ENCODE measurements around the gene OPA1. TPM values are rescaled to one million over a fixed set of nuclear protein-coding genes. Genes with fewer than 3 reads are reported as not detected.

Gene OPA1
- total and polyA plus RNA-seq, 2 of the 13 experiments (the other 11 are each of a cell fraction or from before 2014, with no cell fraction given), result 26.7 to 78.5 TPM

DNA sequence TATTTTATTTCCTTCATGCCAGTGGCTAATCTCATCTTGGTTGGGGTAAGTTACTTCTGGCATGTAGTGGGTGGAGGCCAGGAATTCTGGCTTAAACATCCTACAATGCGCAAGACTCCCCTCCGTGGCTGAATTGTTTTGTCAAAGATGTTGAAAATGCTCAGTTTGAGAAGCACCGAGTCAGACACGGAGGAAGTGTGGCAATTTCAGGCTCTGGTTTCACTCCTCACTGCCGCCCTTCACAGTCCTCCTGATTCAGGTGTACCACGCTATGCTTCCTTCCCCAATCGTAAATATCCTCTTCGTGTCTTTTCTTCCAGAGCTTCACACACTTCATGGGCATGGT, 150.7 kb downstream of the OPA1 start (continued):
- TF ChIP-seq AGO2 (optimal IDR thresholded peaks at IDR 0.05; ENCODE audit: low read depth, low read length) (no peak), ZBTB7A (CRISPR knock-in tag; IDR thresholded peaks at IDR 0.05) (no peak), RARG (CRISPR knock-in tag; IDR thresholded peaks at IDR 0.05; ENCODE audit: low read depth) (no peak), ZNF235 (CRISPR knock-in tag; IDR thresholded peaks at IDR 0.05; ENCODE audit: borderline replicate concordance) (0 out of 2 replicates have a peak, but pooled peaks have one; percentile 1), RNF2 (conservative IDR thresholded peaks at IDR 0.05; ENCODE audit: low read depth) (no peak), SOX6 (IDR thresholded peaks at IDR 0.05) (no peak), SOX6 (CRISPR knock-in tag; IDR thresholded peaks at IDR 0.05) (no peak), EP300 (IDR thresholded peaks at IDR 0.05; ENCODE audit: low read depth in 2 of 2, low read length in 2 of 2) (no peak), EP300 (CRISPR knock-in tag; IDR thresholded peaks at IDR 0.05; ENCODE audit: borderline replicate concordance) (no peak), BORCS8-MEF2B (CRISPR knock-in tag; IDR thresholded peaks at IDR 0.05) (0 out of 2 replicates have a peak, but pooled peaks have one; percentile 21), TCF7 (IDR thresholded peaks at IDR 0.05; ENCODE audit: low read depth) (no peak), ZNF777 (CRISPR knock-in tag; IDR thresholded peaks at IDR 0.05) (no peak)
- TF ChIP-seq, protein P1, sequence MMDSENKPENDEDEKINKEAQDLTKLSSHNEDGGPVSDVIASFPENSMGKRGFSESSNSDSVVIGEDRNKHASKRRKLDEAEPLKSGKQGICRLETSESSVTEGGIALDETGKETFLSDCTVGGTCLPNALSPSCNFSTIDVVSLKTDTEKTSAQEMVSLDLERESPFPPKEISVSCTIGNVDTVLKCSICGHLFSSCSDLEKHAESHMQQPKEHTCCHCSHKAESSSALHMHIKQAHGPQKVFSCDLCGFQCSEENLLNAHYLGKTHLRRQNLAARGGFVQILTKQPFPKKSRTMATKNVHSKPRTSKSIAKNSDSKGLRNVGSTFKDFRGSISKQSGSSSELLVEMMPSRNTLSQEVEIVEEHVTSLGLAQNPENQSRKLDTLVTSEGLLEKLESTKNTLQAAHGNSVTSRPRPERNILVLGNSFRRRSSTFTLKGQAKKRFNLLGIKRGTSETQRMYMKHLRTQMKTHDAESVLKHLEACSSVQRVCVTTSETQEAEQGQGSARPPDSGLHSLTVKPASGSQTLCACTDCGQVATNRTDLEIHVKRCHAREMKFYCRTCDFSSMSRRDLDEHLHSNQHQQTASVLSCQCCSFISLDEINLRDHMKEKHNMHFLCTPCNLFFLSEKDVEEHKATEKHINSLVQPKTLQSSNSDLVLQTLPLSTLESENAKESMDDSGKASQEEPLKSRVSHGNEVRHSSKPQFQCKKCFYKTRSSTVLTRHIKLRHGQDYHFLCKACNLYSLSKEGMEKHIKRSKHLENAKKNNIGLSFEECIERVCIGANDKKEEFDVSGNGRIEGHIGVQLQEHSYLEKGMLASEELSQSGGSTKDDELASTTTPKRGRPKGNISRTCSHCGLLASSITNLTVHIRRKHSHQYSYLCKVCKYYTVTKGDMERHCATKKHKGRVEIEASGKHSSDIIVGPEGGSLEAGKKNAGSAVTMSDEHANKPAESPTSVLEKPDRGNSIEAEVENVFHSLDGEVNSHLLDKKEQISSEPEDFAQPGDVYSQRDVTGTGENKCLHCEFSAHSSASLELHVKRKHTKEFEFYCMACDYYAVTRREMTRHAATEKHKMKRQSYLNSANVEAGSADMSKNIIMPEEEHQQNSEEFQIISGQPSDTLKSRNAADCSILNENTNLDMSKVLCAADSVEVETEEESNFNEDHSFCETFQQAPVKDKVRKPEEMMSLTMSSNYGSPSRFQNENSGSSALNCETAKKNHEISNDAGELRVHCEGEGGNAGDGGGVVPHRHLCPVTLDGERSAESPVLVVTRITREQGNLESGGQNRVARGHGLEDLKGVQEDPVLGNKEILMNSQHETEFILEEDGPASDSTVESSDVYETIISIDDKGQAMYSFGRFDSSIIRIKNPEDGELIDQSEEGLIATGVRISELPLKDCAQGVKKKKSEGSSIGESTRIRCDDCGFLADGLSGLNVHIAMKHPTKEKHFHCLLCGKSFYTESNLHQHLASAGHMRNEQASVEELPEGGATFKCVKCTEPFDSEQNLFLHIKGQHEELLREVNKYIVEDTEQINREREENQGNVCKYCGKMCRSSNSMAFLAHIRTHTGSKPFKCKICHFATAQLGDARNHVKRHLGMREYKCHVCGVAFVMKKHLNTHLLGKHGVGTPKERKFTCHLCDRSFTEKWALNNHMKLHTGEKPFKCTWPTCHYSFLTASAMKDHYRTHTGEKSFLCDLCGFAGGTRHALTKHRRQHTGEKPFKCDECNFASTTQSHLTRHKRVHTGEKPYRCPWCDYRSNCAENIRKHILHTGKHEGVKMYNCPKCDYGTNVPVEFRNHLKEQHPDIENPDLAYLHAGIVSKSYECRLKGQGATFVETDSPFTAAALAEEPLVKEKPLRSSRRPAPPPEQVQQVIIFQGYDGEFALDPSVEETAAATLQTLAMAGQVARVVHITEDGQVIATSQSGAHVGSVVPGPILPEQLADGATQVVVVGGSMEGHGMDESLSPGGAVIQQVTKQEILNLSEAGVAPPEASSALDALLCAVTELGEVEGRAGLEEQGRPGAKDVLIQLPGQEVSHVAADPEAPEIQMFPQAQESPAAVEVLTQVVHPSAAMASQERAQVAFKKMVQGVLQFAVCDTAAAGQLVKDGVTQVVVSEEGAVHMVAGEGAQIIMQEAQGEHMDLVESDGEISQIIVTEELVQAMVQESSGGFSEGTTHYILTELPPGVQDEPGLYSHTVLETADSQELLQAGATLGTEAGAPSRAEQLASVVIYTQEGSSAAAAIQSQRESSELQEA (CRISPR knock-in tag; IDR thresholded peaks at IDR 0.05; ENCODE audit: not compliant biosample characterization), result no peak
- TF ChIP-seq, protein P2, sequence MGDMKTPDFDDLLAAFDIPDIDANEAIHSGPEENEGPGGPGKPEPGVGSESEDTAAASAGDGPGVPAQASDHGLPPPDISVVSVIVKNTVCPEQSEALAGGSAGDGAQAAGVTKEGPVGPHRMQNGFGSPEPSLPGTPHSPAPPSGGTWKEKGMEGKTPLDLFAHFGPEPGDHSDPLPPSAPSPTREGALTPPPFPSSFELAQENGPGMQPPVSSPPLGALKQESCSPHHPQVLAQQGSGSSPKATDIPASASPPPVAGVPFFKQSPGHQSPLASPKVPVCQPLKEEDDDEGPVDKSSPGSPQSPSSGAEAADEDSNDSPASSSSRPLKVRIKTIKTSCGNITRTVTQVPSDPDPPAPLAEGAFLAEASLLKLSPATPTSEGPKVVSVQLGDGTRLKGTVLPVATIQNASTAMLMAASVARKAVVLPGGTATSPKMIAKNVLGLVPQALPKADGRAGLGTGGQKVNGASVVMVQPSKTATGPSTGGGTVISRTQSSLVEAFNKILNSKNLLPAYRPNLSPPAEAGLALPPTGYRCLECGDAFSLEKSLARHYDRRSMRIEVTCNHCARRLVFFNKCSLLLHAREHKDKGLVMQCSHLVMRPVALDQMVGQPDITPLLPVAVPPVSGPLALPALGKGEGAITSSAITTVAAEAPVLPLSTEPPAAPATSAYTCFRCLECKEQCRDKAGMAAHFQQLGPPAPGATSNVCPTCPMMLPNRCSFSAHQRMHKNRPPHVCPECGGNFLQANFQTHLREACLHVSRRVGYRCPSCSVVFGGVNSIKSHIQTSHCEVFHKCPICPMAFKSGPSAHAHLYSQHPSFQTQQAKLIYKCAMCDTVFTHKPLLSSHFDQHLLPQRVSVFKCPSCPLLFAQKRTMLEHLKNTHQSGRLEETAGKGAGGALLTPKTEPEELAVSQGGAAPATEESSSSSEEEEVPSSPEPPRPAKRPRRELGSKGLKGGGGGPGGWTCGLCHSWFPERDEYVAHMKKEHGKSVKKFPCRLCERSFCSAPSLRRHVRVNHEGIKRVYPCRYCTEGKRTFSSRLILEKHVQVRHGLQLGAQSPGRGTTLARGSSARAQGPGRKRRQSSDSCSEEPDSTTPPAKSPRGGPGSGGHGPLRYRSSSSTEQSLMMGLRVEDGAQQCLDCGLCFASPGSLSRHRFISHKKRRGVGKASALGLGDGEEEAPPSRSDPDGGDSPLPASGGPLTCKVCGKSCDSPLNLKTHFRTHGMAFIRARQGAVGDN (CRISPR knock-in tag; IDR thresholded peaks at IDR 0.05), result no peak
- TF ChIP-seq, protein P3, sequence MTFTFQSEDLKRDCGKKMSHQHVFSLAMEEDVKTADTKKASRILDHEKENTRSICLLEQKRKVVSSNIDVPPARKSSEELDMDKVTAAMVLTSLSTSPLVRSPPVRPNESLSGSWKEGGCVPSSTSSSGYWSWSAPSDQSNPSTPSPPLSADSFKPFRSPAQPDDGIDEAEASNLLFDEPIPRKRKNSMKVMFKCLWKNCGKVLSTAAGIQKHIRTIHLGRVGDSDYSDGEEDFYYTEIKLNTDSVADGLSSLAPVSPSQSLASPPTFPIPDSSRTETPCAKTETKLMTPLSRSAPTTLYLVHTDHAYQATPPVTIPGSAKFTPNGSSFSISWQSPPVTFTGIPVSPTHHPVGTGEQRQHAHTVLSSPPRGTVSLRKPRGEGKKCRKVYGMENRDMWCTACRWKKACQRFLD (CRISPR knock-in tag; IDR thresholded peaks at IDR 0.05; ENCODE audit: borderline replicate concordance), result no peak
- TF ChIP-seq, protein P4, sequence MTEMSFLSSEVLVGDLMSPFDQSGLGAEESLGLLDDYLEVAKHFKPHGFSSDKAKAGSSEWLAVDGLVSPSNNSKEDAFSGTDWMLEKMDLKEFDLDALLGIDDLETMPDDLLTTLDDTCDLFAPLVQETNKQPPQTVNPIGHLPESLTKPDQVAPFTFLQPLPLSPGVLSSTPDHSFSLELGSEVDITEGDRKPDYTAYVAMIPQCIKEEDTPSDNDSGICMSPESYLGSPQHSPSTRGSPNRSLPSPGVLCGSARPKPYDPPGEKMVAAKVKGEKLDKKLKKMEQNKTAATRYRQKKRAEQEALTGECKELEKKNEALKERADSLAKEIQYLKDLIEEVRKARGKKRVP (CRISPR knock-in tag; IDR thresholded peaks at IDR 0.05), result no peak
